HFF-Myc (cell line): ENCODE data around the gene CD209.
"Not testable (repeated sequence)": the region's sequence is repeated elsewhere in the genome, so short reads cannot be mapped to it uniquely, and the experiment has no call there.

Experiments
- DNase-seq: peaks from one replicate; pipeline ENCODE4 v3.0.0-alpha.2; 2011; ENCODE audit warnings: low read depth; ENCODE audit errors: extremely low read depth
- H3K4me3 ChIP-seq: replicated peaks from 2 replicates; pipeline ENCODE4 v1.5.1; 2011; ENCODE audit warnings: low read depth, mild to moderate bottlenecking, control low read depth, low read length
- TF ChIP-seq, protein P1 (sequence below): IDR thresholded peaks from 2 replicates; pipeline ENCODE4 v1.5.1; 2012; ENCODE audit warnings: mild to moderate bottlenecking, low read depth, low read length, control low read depth; ENCODE audit errors: missing control alignments

The CD209 gene

DNA sequence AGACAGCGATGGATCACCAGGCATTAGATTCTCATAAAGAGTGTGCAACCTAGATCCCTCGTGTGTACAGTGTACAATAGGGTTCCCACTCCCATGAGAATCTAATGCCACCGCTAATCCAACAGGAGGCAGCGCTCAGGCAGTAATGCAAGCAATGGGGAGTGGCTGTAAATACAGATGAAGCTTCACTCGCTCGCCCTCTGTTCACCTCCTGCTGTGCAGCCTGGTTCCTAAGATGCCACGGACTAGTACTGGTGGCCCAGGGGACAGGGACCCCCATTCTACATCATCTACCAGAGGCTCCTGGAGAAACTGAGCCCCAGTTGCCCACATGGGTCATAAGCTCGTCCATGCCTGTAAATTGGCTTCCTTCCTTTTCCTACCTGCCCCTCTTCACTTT, 23.7 kb upstream of the CD209 start:
- no peak overlapping the region for H3K4me3 ChIP-seq
- no peak for DNase-seq
- TF ChIP-seq, protein P1, sequence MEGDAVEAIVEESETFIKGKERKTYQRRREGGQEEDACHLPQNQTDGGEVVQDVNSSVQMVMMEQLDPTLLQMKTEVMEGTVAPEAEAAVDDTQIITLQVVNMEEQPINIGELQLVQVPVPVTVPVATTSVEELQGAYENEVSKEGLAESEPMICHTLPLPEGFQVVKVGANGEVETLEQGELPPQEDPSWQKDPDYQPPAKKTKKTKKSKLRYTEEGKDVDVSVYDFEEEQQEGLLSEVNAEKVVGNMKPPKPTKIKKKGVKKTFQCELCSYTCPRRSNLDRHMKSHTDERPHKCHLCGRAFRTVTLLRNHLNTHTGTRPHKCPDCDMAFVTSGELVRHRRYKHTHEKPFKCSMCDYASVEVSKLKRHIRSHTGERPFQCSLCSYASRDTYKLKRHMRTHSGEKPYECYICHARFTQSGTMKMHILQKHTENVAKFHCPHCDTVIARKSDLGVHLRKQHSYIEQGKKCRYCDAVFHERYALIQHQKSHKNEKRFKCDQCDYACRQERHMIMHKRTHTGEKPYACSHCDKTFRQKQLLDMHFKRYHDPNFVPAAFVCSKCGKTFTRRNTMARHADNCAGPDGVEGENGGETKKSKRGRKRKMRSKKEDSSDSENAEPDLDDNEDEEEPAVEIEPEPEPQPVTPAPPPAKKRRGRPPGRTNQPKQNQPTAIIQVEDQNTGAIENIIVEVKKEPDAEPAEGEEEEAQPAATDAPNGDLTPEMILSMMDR = no peak

DNA sequence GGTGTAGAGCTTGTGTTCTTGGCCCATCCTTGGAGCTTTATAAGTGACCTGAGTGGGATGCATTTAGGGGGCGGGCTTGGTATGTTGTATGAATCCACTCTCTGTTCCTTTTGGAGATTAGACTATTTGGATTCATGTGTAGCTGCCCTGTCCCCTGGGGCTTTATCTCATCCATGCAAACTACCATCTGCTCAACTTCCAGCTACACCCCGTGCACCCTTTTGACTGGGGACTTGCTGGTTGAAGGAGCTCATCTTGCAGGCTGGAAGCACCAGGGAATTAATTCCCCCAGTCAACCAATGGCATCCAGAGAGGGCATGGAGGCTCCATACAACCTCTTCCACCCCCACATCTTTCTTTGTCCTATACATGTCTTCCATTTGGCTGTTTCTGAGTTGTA, 21.8 kb upstream of the CD209 start:
- no peak for DNase-seq
- TF ChIP-seq, protein P1 = no peak
- H3K4me3 ChIP-seq = no peak overlapping the region

DNA sequence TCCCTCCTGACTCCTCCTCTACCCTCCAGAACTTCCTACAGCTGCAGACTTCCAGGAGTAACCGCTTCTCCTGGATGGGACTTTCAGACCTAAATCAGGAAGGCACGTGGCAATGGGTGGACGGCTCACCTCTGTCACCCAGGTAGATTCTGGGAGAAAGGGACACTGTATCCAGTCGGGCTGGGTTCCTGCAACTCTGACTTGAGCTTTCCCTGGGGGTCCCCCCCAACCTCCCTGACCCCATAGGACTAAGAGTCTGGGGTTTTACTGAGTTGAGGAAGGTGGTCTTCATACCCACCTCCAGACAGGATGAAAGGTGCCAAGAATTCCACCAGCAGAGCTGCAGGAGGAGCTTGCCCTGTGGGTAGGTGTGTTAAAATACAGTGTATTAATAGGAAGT, 20.2 kb upstream of the CD209 start:
- H3K4me3 ChIP-seq = no peak overlapping the region
- TF ChIP-seq, protein P1 = no peak
- DNase-seq = no peak

DNA sequence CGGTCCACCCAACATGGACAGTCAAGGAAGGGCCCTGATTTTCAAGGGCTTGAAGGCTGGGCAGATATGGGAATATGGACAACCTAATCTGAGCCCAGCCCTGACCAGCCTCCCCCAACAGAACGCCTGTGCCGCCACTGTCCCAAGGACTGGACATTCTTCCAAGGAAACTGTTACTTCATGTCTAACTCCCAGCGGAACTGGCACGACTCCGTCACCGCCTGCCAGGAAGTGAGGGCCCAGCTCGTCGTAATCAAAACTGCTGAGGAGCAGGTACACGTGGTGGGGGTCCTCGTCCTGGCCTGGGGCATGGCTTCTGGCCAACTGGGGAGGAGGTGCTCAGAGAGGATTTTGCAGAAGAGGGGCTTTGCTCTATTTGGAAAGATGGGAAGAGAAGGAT, 19.2 kb upstream of the CD209 start:
- no peak for DNase-seq
- H3K4me3 ChIP-seq = no peak overlapping the region
- TF ChIP-seq, protein P1 = no peak

DNA sequence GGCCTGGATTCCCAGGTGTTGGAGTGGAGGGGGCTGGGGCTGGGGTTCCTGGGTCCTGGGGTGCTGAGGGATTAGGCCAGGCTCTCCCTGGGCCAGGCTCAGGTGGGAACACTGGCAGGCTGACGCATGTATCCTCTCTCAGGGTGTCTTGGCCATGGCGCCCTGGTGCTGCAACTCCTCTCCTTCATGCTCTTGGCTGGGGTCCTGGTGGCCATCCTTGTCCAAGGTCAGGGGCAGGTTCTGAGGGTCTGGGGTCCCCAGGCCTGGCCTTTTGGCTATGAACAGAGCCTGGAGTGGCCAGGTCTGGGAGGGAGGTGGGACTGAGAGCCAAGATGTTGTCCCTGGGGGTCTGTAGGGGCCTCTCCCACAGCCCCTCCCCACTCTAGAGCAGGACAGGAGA, 17.7 kb upstream of the CD209 start:
- DNase-seq, H3K4me3 ChIP-seq: not testable (repeated sequence)

DNA sequence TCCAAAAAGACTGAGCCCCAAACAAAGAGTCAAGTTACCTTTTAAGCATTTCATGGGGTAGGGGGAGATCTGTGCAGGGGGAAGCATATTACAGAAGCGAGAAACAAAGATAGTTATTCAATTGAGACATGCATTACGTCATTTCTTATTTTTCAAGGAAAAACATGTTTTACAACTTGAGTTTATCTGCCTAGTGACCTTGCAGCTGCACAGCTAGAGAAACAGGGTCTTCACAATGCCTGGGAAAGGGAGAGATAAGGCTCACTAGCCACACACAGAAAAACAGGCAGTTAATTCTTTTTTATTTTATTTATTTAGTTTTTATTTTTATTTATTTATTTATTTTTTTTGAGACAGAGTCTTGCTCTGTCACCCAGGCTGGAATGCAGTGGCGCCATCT, 16.8 kb upstream of the CD209 start:
- not testable (repeated sequence) for DNase-seq

DNA sequence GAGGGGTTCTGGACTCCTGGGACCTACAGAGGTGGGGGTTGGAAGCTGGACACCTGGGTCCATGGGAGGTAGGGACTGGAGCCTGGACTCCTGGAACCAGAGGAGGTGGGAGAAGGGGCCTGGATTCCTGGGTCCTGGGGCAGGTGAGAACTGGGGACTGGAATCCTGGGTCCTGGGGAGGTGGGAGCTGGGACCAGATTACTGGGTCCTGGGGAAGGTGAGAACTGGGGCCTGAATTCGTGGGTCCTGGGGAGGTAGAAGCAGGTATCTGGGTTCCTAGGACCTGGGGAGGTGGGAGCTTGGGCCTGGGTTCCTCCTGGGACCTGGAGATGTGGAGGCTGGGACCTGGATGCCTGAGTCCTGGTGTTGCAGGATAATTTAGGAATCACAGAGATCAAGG, 16.4 kb upstream of the CD209 start:
- TF ChIP-seq, protein P1 = no peak
- DNase-seq = no peak
- no peak overlapping the region for H3K4me3 ChIP-seq

More for the DNA sequence above, 16.8 kb upstream of the CD209 start:
- not testable (repeated sequence) for H3K4me3 ChIP-seq

DNA sequence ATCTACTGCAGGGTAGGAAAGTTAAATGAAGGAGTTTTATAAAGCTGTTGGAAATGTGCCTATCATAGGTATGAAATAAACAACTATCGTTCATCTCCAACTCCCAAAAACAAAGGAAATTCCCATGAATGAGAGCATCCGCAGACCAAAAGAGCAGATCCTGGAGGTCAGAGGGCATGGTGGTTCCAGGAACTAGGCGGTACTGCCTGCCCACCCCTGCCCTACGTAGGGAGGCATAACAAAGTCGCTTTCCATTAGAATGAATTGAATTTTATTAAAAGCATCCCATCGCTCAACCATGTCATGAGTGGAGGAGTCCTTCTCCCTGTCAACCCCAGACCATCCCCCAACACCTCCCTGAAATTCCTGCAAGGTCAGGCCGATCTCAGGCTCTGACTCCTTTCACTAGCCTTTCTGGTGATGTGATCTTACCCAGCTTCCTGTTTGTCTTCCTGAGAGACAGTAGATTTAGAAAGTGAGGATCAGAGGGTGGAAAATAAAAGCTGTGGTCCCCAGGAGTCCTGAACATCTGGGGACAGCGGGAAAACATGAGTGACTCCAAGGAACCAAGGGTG, 15.5 kb upstream of the CD209 start, which contains the start of gene CLEC4M:
TSS of gene CLEC4M (plus strand) at position 525 of the 575 bp plus-strand sequence. CDS start at position 549, 24 bp downstream.
- DNase-seq = no peak
- H3K4me3 ChIP-seq = no peak within 1 kb of the TSS
- TF ChIP-seq, protein P1 = no peak
